Measurements from ENCODE around the gene NFASC.

The NFASC gene

GRCh38 chr1:204863024-204863423 is 7.6 kb upstream of the NFASC start:
- no peak for DNase-seq

GRCh38 chr1:204863730-204864129 is 6.9 kb upstream of the NFASC start:
- DNase-seq: no peak

- DNase-seq: no peak
Measured at GRCh38 chr1:204866051-204866596, 4.5 kb upstream of the NFASC start.

- no peak for DNase-seq
Measured at GRCh38 chr1:204867203-204867602, 3.5 kb upstream of the NFASC start.

- no peak for DNase-seq
Measured at GRCh38 chr1:204867666-204868339, 2.9 kb upstream of the NFASC start.

GRCh38 chr1:204868340-204868700 is 2.3 kb upstream of the NFASC start:
- DNase-seq: no peak

GRCh38 chr1:204869097-204869496 is 1.6 kb upstream of the NFASC start:
- DNase-seq: no peak

GRCh38 chr1:204871405-204872037 is 859 bp downstream of the NFASC start:
- DNase-seq: no peak

GRCh38 chr1:204872262-204872881 is 1.7 kb downstream of the NFASC start:
- DNase-seq: no peak

- DNase-seq: no peak
Measured at GRCh38 chr1:204873176-204873575, 2.5 kb downstream of the NFASC start.

GRCh38 chr1:204873714-204874113 is 3.1 kb downstream of the NFASC start:
- DNase-seq: no peak

GRCh38 chr1:204874274-204874673 is 3.6 kb downstream of the NFASC start:
- no peak for DNase-seq

- no peak for DNase-seq
Measured at GRCh38 chr1:204875255-204875654, 4.6 kb downstream of the NFASC start.

- no peak for DNase-seq
Measured at GRCh38 chr1:204878621-204879234, 8.1 kb downstream of the NFASC start.

- no peak for DNase-seq
Measured at GRCh38 chr1:204879351-204879750, 8.7 kb downstream of the NFASC start.

- DNase-seq: no peak
Measured at GRCh38 chr1:204880906-204881305, 10.2 kb downstream of the NFASC start.

GRCh38 chr1:204882479-204882878 is 11.8 kb downstream of the NFASC start:
- DNase-seq: no peak

GRCh38 chr1:204883405-204883804 is 12.7 kb downstream of the NFASC start:
- no peak for DNase-seq

GRCh38 chr1:204885288-204885711 is 14.6 kb downstream of the NFASC start:
- no peak for DNase-seq

- DNase-seq: no peak
Measured at GRCh38 chr1:204885790-204886189, 15.1 kb downstream of the NFASC start.

- DNase-seq: no peak
Measured at GRCh38 chr1:204887846-204888245, 17.2 kb downstream of the NFASC start.

- no peak for DNase-seq
Measured at GRCh38 chr1:204888294-204888693, 17.6 kb downstream of the NFASC start.

- DNase-seq: no peak
Measured at GRCh38 chr1:204889681-204890383, 19.2 kb downstream of the NFASC start.

Data from activated CD4-positive, alpha-beta T cell treated with anti-CD3 and anti-CD28 coated beads, Interleukin-2, amount 50 U/mL, for 4 hours (primary cell).